Measurements from ENCODE around the gene ZNF358.
"Not testable (repeated sequence)": the region's sequence is repeated elsewhere in the genome, so short reads cannot be mapped to it uniquely, and the experiment has no call there.

Gene ZNF358

DNA sequence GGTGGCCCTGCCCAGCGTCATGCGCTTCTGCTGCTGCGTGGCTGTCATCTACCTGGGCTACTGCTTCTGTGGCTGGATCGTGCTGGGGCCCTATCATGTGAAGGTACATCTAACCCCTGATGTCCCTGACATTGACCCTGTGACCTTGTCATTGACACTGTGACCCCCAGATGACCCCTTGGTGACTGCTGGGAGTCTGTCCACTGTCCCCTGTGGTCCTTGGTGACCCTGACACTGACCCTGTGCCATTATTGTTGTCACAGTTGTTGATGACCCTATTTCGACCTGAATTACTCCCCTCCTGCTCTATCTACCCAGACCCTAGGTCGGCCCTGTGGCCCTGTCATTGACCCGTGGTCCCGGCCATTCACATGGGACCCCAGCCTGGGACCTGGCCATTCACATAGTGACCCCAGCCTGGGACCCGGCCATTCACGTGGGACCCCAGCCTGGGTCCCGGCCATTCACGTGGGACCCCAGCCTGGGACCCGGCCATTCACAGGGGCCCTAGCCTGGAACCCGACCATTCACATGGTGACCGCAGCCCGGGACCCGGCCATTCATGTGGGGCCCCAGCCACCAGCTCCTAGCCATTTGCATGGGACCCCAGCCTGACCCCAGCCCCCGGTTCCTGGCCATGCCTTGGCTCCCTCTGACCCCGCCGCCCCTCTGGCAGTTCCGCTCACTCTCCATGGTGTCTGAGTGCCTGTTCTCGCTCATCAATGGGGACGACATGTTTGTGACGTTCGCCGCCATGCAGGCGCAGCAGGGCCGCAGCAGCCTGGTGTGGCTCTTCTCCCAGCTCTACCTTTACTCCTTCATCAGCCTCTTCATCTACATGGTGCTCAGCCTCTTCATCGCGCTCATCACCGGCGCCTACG lies 13.9 kb downstream of the ZNF358 start:
- ATAC-seq (ENCODE audit: low read depth) (no peak), DNase-seq (ENCODE audit: low spot score in 2 of 2) (no peak)
- peaks cover 7% of the 10 kb centered on the region for H3K36me3 Mint-ChIP-seq
- peaks cover 10% of the 10 kb centered on the region for H3K4me1 Mint-ChIP-seq
- no peak overlapping the region for H3K4me3 Mint-ChIP-seq
- no peak overlapping the region for H3K27ac Mint-ChIP-seq
- no peaks in the 10 kb centered on the region for H3K9me3 Mint-ChIP-seq
- H3K27me3 Mint-ChIP-seq = no peaks in the 10 kb centered on the region

DNA sequence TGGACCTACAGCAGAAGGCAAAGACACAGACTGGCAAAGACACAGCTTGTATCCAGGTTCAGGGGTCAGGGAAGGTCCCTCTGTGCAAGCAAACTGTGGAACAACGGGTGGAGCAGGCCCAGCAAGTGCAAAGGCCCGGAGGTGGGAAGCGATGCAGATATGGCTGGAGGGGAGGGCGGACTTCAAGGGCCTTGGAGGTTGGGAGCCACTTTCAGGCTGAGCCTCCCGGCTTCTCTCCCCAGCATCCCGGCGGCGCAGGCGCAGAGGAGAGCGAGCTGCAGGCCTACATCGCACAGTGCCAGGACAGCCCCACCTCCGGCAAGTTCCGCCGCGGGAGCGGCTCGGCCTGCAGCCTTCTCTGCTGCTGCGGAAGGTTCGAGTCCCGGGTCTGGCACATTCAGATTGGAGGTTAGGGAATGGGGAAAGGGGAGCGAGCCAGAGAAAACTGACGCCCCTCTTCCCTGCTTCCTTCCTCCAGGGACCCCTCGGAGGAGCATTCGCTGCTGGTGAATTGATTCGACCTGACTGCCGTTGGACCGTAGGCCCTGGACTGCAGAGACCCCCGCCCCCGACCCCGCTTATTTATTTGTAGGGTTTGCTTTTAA lies 17.5 kb downstream of the ZNF358 start:
- Mint-ChIP-seq H3K4me1 (peaks cover 24% of the 10 kb centered on the region), H3K4me3 (peak overlapping the region; percentile 94), H3K36me3 (peaks cover 6% of the 10 kb centered on the region), H3K27me3 (no peaks in the 10 kb centered on the region), H3K27ac (no peak overlapping the region), H3K9me3 (no peaks in the 10 kb centered on the region)
- no peak for ATAC-seq (ENCODE audit: low read depth)
- DNase-seq (ENCODE audit: low spot score in 2 of 2) = no peak

DNA sequence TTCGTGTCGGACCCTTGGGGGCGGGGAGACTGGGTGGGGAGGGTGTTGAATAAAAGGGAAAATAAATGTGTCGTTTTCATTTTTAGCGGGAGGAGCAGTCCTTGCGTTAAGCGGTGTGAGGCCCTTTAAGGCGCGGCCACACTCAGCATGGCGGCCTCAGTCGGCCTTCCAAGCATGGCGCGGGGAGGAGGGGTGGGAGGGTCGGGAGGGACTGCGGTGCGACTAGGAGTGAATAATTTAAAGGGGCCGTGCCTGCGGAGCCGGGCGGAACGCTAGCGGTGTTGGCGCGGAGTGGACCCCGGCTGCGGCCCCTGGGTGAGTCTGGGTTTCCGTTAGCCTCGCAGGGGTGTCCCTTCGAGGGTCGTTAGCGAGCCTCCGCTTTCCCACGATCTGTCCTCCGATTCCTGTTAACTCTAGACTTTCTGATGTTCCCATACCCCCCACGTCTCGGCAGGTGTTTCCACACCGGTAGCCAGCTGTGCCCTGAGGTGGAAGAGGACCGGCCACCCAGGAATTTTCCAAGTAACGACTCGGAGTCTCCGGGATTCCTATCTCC lies 18.1 kb downstream of the ZNF358 start:
- Mint-ChIP-seq H3K4me1 (peaks cover 24% of the 10 kb centered on the region), H3K4me3 (peak overlapping the region; percentile 94), H3K27ac (peak overlapping the region; percentile 90), H3K9me3 (no peaks in the 10 kb centered on the region), H3K27me3 (no peaks in the 10 kb centered on the region), H3K36me3 (peaks cover 9% of the 10 kb centered on the region)
- ATAC-seq (ENCODE audit: low read depth) (peak; percentile 57), DNase-seq (ENCODE audit: low spot score in 2 of 2) (peak; percentile 66 to 71)

DNA sequence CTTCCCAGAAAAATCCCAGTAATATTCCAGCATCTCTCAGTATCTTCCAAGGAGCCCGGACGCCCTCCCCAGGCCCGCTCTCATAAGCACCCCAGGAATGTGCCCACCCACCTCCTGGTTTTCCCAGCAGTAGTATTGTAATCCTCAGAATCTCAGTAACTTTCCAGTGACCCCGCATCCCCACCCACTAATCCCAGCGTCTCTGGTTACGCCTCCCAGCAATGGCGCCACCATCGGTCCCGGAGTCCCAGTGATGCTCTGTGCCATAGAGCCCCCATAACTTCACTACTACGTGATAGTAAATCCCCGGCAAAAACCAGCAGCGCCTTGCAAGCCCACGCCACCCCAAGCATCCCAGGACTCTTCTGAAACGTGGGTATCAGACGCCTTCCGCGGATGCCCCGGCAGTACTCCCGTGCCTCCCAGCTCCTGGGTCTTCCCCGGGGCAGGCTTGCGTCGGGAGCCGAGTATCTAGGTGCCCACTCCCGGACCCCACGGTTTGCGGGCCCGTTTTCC lies 18.7 kb downstream of the ZNF358 start:
- peak; percentile 12 for ATAC-seq (ENCODE audit: low read depth)
- Mint-ChIP-seq H3K36me3 (peaks cover 7% of the 10 kb centered on the region), H3K27ac (peak overlapping the region; percentile 90), H3K4me3 (peak overlapping the region; percentile 94), H3K4me1 (peaks cover 24% of the 10 kb centered on the region), H3K27me3 (no peaks in the 10 kb centered on the region), H3K9me3 (no peaks in the 10 kb centered on the region)
- DNase-seq (ENCODE audit: low spot score in 2 of 2) = peak in 1 of 2 donors; percentile 48

DNA sequence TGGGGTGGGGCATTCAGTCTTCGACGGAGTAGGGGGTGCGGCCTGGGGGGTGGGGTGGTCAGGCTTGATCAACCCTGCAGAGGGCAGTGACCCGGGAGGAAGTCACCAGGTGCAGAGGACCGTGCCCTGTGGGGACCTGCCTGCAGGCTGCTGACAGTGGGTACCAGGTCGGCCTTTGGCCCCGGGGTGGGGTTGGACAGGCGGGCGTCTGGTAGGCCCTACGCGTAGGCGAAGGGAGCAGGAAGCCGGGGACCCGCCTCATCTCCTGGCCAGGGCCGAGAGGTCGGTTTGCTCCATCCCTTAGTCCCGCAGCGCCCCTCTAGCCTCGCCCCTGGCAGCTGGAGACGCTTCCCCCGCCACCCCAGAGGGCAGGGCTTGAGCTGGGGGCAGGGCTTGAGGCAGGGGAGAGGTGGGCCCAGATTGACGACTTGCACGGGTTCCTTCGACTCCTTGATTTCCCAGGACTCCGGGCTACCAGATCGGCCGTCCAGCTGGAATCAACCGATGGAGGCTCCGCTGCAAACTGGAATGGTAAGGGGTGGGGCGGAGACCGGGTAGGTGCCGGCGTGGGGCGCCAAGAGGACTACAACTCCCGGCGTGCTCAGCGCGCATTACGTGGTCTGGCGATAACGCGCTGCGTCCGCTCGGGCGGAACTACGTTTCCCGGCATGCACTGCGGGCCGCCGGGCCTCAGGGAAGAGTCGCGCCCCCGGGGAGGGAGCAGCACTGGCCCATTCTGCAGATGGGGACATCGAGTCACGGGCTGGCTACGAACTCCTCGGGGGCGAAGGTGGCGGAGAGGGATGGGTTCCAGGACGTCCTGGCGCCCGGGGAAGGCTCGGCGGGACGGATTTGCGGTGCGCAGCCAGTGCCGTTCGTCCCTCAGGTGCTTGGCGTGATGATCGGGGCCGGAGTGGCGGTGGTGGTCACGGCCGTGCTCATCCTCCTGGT lies 19.4 kb downstream of the ZNF358 start, which contains the start of gene PNPLA6:
PNPLA6 (plus strand) TSS at position 671 of the 951 bp plus-strand sequence; CDS start at position 743, 72 bp downstream.
- Mint-ChIP-seq H3K27ac (peak within 1 kb of the TSS; percentile 90), H3K9me3 (no peaks in the 10 kb centered on the region), H3K4me1 (peaks cover 24% of the 10 kb centered on the region), H3K36me3 (peaks cover 11% of the 10 kb centered on the region), H3K4me3 (peak within 1 kb of the TSS; percentile 94), H3K27me3 (no peaks in the 10 kb centered on the region)
- ATAC-seq (ENCODE audit: low read depth) (peak; percentile 75), DNase-seq (ENCODE audit: low spot score in 2 of 2) (peak; percentile 92 to 98)

DNA sequence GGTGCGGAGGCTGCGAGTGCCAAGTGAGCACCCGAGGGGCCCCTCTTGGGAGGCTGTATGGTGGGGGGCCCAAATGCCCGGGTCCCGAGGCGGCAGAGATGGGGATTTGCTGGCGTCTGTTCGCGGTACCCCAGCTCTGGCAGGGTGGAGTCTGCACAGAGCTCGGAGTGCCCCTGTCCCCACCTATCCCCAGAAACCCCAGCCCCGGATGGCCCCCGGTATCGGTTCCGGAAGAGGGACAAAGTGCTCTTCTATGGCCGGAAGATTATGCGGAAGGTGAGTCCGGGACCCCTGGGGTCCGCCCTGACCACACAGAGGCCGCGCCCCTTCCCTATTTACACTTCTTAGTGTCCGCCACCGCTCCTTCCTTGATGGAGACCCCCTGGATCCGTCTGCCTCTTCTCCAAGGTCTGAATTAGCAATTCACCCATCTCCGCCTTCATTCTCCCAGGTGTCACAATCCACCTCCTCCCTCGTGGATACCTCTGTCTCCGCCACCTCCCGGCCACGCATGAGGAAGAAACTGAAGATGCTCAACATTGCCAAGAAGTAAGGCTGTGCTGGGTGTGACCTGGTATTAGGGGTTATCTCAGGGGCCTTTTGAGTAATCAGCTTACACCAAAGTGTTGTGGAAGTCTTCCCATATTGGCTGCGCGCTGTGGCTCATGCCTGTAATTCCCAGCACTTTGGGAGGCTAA lies 20.2 kb downstream of the ZNF358 start:
- ATAC-seq (ENCODE audit: low read depth) (peak; percentile 1), DNase-seq (ENCODE audit: low spot score in 2 of 2) (no peak)
- Mint-ChIP-seq H3K4me3 (peak overlapping the region; percentile 94), H3K4me1 (peaks cover 24% of the 10 kb centered on the region), H3K9me3 (no peaks in the 10 kb centered on the region), H3K36me3 (peaks cover 12% of the 10 kb centered on the region), H3K27me3 (no peaks in the 10 kb centered on the region), H3K27ac (peak overlapping the region; percentile 90)

DNA sequence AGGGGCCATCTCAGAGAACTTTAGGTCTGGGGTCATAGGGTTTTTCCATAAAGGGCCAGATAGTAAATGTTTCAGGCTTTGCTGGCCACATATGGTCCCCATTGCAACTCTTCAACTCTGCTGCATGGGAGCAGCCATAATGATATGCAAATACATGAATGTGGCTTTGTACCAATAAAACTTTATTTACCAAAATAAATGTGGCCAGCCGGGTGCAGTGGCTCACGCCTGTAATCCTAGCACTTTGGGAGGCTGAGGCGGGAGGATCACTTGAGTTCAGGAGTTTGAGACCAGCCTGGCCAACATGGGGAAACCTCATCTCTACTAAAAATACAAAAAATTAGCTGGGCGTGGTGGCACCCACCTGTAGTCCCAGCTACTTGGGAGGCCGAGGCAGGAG lies 23.1 kb downstream of the ZNF358 start:
- not testable (repeated sequence) for ATAC-seq (ENCODE audit: low read depth); H3K27me3 Mint-ChIP-seq; H3K4me3 Mint-ChIP-seq; DNase-seq (ENCODE audit: low spot score in 2 of 2); H3K27ac Mint-ChIP-seq; H3K9me3 Mint-ChIP-seq
- peaks cover 27% of the 10 kb centered on the region for H3K4me1 Mint-ChIP-seq
- peaks cover 28% of the 10 kb centered on the region for H3K36me3 Mint-ChIP-seq

DNA sequence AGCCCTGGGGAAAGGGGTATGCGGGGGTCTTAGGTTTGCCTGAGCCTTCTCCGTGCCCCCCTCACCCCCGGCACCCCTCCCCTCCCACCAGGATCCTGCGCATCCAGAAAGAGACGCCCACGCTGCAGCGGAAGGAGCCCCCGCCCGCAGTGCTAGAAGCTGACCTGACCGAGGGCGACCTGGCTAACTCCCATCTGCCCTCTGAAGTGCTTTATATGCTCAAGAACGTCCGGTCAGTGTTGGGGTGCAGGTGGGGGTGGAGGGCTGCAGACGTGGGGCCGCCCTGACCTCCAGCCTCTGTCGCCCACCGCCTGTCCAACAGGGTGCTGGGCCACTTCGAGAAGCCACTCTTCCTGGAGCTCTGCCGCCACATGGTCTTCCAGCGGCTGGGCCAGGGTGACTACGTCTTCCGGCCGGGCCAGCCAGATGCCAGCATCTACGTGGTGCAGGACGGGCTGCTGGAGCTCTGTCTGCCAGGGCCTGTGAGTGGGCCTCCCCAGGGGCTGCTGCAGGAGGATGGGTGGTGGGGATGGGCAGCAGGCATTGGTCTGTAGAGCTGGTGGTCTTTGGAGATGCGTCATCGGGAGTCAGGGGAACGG lies 24.0 kb downstream of the ZNF358 start:
- H3K4me1 Mint-ChIP-seq = peaks cover 24% of the 10 kb centered on the region
- H3K36me3 Mint-ChIP-seq = peaks cover 28% of the 10 kb centered on the region
- H3K27ac Mint-ChIP-seq = no peak overlapping the region
- H3K4me3 Mint-ChIP-seq = no peak overlapping the region
- H3K9me3 Mint-ChIP-seq = no peaks in the 10 kb centered on the region
- ATAC-seq (ENCODE audit: low read depth) = no peak
- no peak for DNase-seq (ENCODE audit: low spot score in 2 of 2)
- no peaks in the 10 kb centered on the region for H3K27me3 Mint-ChIP-seq

DNA sequence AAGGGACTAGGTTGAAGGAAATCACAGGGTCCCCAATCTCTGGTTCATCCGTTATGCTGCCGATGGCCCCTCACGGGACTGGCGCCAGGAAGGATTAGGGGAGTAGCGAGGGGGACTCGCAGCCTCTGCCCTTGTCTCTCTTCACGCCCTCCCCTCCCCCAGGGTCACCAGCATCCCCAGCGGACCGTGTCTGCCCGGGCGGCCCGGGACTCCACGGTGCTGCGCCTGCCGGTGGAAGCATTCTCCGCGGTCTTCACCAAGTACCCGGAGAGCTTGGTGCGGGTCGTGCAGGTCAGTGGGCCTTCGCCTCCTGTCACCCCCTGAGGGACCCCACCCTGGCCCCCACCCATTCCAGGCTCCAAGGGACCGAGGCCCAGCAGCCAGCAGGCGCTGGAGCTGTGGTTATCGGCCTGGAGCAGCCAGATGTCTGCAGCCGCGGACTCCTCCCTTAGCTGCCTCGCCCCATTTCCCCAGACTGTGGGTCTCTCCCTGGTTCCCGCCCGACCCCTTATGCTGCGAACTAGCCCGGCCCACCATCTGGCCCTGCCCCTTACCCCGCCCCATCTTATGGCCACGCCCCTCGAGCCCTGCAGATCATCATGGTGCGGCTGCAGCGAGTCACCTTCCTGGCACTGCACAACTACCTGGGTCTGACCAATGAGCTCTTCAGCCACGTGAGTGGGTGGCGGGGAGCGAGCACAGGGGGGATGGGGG lies 25.0 kb downstream of the ZNF358 start:
- no peak for DNase-seq (ENCODE audit: low spot score in 2 of 2)
- H3K4me3 Mint-ChIP-seq = no peak overlapping the region
- H3K36me3 Mint-ChIP-seq = peaks cover 29% of the 10 kb centered on the region
- peaks cover 28% of the 10 kb centered on the region for H3K4me1 Mint-ChIP-seq
- no peak for ATAC-seq (ENCODE audit: low read depth)
- H3K27ac Mint-ChIP-seq = no peak overlapping the region
- no peaks in the 10 kb centered on the region for H3K9me3 Mint-ChIP-seq
- H3K27me3 Mint-ChIP-seq = no peaks in the 10 kb centered on the region

DNA sequence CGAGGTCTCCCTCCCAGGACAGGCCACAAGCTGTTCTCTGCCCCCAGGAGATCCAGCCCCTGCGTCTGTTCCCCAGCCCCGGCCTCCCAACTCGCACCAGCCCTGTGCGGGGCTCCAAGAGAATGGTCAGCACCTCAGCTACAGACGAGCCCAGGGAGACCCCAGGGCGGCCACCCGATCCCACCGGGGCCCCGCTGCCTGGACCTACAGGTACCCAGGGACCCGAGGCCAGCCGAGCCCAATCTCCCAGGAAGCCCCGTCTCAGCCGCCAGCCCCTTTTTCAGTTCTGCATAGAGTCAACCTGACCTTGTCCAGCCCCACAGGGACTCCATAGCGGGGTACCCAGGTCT lies 25.5 kb downstream of the ZNF358 start:
- no peak for DNase-seq (ENCODE audit: low spot score in 2 of 2)
- Mint-ChIP-seq H3K4me1 (peaks cover 27% of the 10 kb centered on the region), H3K27ac (no peak overlapping the region), H3K9me3 (no peaks in the 10 kb centered on the region), H3K36me3 (peaks cover 30% of the 10 kb centered on the region), H3K4me3 (no peak overlapping the region), H3K27me3 (no peaks in the 10 kb centered on the region)
- no peak for ATAC-seq (ENCODE audit: low read depth)

DNA sequence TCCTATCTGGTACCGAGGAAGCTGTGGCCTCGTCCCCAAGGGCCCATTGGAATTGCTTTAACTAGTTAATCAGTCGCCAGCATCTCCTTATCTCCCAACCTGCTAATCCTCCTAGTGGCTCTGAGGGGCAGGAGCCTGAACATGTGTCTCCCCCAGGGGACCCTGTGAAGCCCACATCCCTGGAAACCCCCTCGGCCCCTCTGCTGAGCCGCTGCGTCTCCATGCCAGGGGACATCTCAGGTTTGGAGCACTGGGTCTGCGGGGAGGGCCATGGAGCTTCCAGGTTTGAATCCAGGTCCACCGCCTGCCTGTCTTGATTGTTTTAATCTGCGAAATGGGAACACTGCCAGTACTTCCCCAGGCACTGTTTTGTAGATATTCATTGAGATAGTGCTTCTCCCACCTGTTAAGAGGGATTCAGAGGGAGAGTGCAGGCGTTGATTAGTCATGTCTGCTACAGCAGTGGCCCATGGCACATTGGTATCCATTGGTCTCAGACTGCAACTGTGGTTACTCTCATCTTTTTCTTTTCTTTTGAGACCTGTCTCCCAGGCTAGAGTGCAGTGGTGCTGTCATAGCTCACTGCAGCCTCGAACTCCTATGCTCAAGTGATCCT lies 26.0 kb downstream of the ZNF358 start:
- H3K27ac Mint-ChIP-seq = no peak overlapping the region
- ATAC-seq (ENCODE audit: low read depth) = no peak

More for the DNA sequence above, 26.0 kb downstream of the ZNF358 start:
- peaks cover 30% of the 10 kb centered on the region for H3K36me3 Mint-ChIP-seq
- H3K4me1 Mint-ChIP-seq = peaks cover 24% of the 10 kb centered on the region
- no peak overlapping the region for H3K4me3 Mint-ChIP-seq
- no peaks in the 10 kb centered on the region for H3K9me3 Mint-ChIP-seq
- no peaks in the 10 kb centered on the region for H3K27me3 Mint-ChIP-seq
- no peak for DNase-seq (ENCODE audit: low spot score in 2 of 2)
